K562 (cell line): Measurements from ENCODE around the gene CDCA4. TPM values are rescaled to one million over a fixed set of nuclear protein-coding genes. Genes with fewer than 3 reads are reported as not detected.

Source experiments
- ATF2 ChIP-seq: sonication (generic); formaldehyde crosslinking; IDR thresholded peaks from 2 replicates; pipeline ENCODE4 v1.8.1; 2022; ENCODE audit warnings: missing genetic modification reagents
- E2F3 ChIP-seq: fragments of 250-450 bp; sonication (Bioruptor Pico); IDR thresholded peaks from 2 replicates; pipeline ENCODE4 v1.4.0; 2020; ENCODE audit warnings: mild to moderate bottlenecking
- E2F5 ChIP-seq: sonication (generic); formaldehyde crosslinking; IDR thresholded peaks from 2 replicates; pipeline ENCODE4 v1.8.0; 2022; ENCODE audit warnings: mild to moderate bottlenecking, missing genetic modification reagents
- FOXJ2 ChIP-seq: fragments of 200-800 bp; sonication (Bioruptor generic); IDR thresholded peaks from 2 replicates; pipeline ENCODE4 v1.6.1; 2016; ENCODE audit warnings: missing genetic modification characterization, missing compliant biosample characterization
- HLTF ChIP-seq: fragments of 450-650 bp; IDR thresholded peaks from 2 replicates; pipeline ENCODE4 v1.6.1; 2016
- HNRNPH1 ChIP-seq: fragments of 200-400 bp; formaldehyde crosslinking; optimal IDR thresholded peaks from 2 replicates; pipeline ENCODE3; 2017; ENCODE audit warnings: low read depth, mild to moderate bottlenecking, low read length, moderate library complexity
- MAFF ChIP-seq: IDR thresholded peaks from 2 replicates; pipeline ENCODE4 v1.6.1; 2012; ENCODE audit warnings: low read length, improper control_type of control experiment
- MAFK ChIP-seq: IDR thresholded peaks from 2 replicates; pipeline ENCODE4 v1.6.1; 2011; ENCODE audit warnings: low read length, improper control_type of control experiment
- MBD2 ChIP-seq: sonication (generic); IDR thresholded peaks from 2 replicates; pipeline ENCODE4 v1.6.1; 2016; ENCODE audit warnings: low read depth, borderline replicate concordance
- MLLT1 ChIP-seq, 2 experiments: fragments of 450-650 bp; IDR thresholded peaks; 2 replicates each; pipeline ENCODE4 v1.6.1; 2016
- MTA1 ChIP-seq: fragments of 450-650 bp; IDR thresholded peaks from 2 replicates; pipeline ENCODE4 v1.6.1; 2017; ENCODE audit warnings: borderline replicate concordance
- NR2C2 ChIP-seq, 2 experiments: fragments of 200-800 bp in 1 of 2; sonication (Bioruptor generic) in 1 of 2; sonication (generic) in 1 of 2; formaldehyde crosslinking in 1 of 2; IDR thresholded peaks; 2 replicates each; pipeline versions ENCODE4 v1.6.1 to v1.8.0; 2016 to 2022; ENCODE audit warnings: mild to moderate bottlenecking in 1 of 2, missing compliant biosample characterization in 1 of 2, missing genetic modification characterization in 1 of 2, missing genetic modification reagents in 1 of 2
- PKNOX1 ChIP-seq: fragments of 450-650 bp; IDR thresholded peaks from 2 replicates; pipeline ENCODE4 v1.6.1; 2016
- POLR2H ChIP-seq: IDR thresholded peaks from 2 replicates; pipeline ENCODE4 v1.6.1; 2016; ENCODE audit warnings: missing genetic modification characterization, low read depth, mild to moderate bottlenecking, control low read depth, missing compliant biosample characterization, moderate library complexity
- PRMT5 ChIP-seq: sonication (generic); formaldehyde crosslinking; IDR thresholded peaks from 2 replicates; pipeline ENCODE4 v1.5.0; 2020; ENCODE audit warnings: missing genetic modification reagents
- SMARCC2 ChIP-seq: fragments of 450-650 bp; IDR thresholded peaks from 2 replicates; pipeline ENCODE4 v1.6.1; 2017; ENCODE audit warnings: antibody characterized with exemption, moderate library complexity, mild to moderate bottlenecking, low read depth
- TBP ChIP-seq: optimal IDR thresholded peaks from 2 replicates; pipeline ENCODE3; 2011; ENCODE audit warnings: low read depth, low read length, improper control_type of control experiment
- TEAD1 ChIP-seq, 2 experiments: fragments of 450-650 bp in 1 of 2; sonication (generic) in 1 of 2; formaldehyde crosslinking; IDR thresholded peaks; 2 replicates each; pipeline versions ENCODE4 v1.4.0 to v1.8.0; 2020 to 2022; ENCODE audit warnings: mild to moderate bottlenecking in 2 of 2, missing genetic modification reagents in 1 of 2
- XRCC4 ChIP-seq: IDR thresholded peaks from one replicate; pipeline ENCODE4 v1.6.1; 2011; ENCODE audit not compliant: insufficient read depth, insufficient read length; ENCODE audit errors: extremely low read depth
- ZNF133 ChIP-seq: fragments of 250-450 bp; sonication (Bioruptor Pico); IDR thresholded peaks from 2 replicates; pipeline ENCODE4 v1.4.0; 2020; ENCODE audit warnings: mild to moderate bottlenecking
- ZNF174 ChIP-seq: fragments of 250-450 bp; sonication (Bioruptor Pico); IDR thresholded peaks from 2 replicates; pipeline ENCODE4 v1.4.0; 2020; ENCODE audit warnings: mild to moderate bottlenecking
- ZNF184 ChIP-seq: sonication (generic); formaldehyde crosslinking; IDR thresholded peaks from 2 replicates; pipeline ENCODE4 v1.5.0; 2020; ENCODE audit warnings: missing genetic modification reagents
- ZNF253 ChIP-seq: fragments of 250-450 bp; sonication (Bioruptor Pico); conservative IDR thresholded peaks from 2 replicates; pipeline ENCODE4 v1.6.1; 2021; ENCODE audit warnings: mild to moderate bottlenecking
- ZNF76 ChIP-seq: fragments of 250-450 bp; sonication (Bioruptor Pico); IDR thresholded peaks from 2 replicates; pipeline ENCODE4 v1.4.0; 2020; ENCODE audit warnings: mild to moderate bottlenecking, moderate library complexity, borderline replicate concordance
- ZNF778 ChIP-seq: fragments of 450-650 bp; formaldehyde crosslinking; IDR thresholded peaks from 2 replicates; pipeline ENCODE4 v1.4.0; 2020; ENCODE audit warnings: mild to moderate bottlenecking, moderate library complexity
- ZNF780A ChIP-seq: fragments of 250-450 bp; sonication (Bioruptor Pico); IDR thresholded peaks from 2 replicates; pipeline ENCODE4 v1.5.0; 2021; ENCODE audit warnings: mild to moderate bottlenecking
- polyA plus RNA-seq, 8 experiments: library from polyadenylated mRNA; depleted of rRNA in 4 of 8; stranded (reverse) in 5 of 8; unstranded in 3 of 8; fragments of >200 nt; fragmentation: Nextera tagmentation in 2 of 8; fragmentation: Illumina TruSeq in 1 of 8; extraction: Ambion mirVana in 2 of 8; extraction: Trizol in 1 of 8; gene quantifications; 2 replicates each; pipeline versions ENCODE4 v1.2.1 to v1.2.3, GENCODE V29; 2011 to 2014; ENCODE audit warnings: inconsistent platforms in 1 of 8, missing spikeins in 1 of 8
- total RNA-seq, 7 experiments: library from RNA; depleted of rRNA in 6 of 7; stranded (reverse); fragments of >200 nt in 6 of 7; fragmentation: Illumina TruSeq in 2 of 7; extraction: Trizol in 2 of 7; gene quantifications; 2 replicates each; pipeline versions ENCODE4 v1.2.1 to v1.2.3, GENCODE V29; 2011 to 2021; ENCODE audit warnings: low replicate concordance in 1 of 7

Gene CDCA4
- total and polyA plus RNA-seq, 9 of the 15 experiments (the other 6 are each of a cell fraction or from before 2014, with no cell fraction given): 6.6 to 44.2 (median 23.0) TPM

- TF ChIP-seq ATF2 (CRISPR knock-in tag) (no peak), PKNOX1 (peak; percentile 41; the same call in 1 of the 2 replicates), ZNF780A (CRISPR knock-in tag) (no peak), POLR2H (peak; percentile 61), TBP (peak; percentile 30), ZNF778 (CRISPR knock-in tag) (no peak), PRMT5 (CRISPR knock-in tag) (no peak), E2F3 (CRISPR knock-in tag) (no peak), ZNF133 (CRISPR knock-in tag) (no peak), FOXJ2 (tag) (no peak), TEAD1 (CRISPR knock-in tag; IDR thresholded peaks at IDR 0.05) (no peak), E2F5 (CRISPR knock-in tag) (no peak), MAFF (no peak), ZNF253 (no peak), MLLT1 (IDR thresholded peaks at IDR 0.05) (no peak), ZNF76 (no peak), HNRNPH1 (no peak), MBD2 (no peak), NR2C2 (CRISPR knock-in tag; IDR thresholded peaks at IDR 0.05) (no peak), NR2C2 (tag; IDR thresholded peaks at IDR 0.05) (no peak), ZNF174 (CRISPR knock-in tag) (no peak), ZNF184 (CRISPR knock-in tag) (no peak), MTA1 (no peak), XRCC4 (no peak), HLTF (no peak), MAFK (peak; percentile 13; the same call in 1 of the 2 replicates), SMARCC2 (no peak)
Observed at GRCh38 chr14:105026802-105027563, 6.1 kb upstream of the CDCA4 start (continued).
